HL-60/S4 (cell line): ENCODE data around the gene GTF3C4.

ENCODE experiments used
- in situ Hi-C: fragments of 300-500 bp; cut with MboI; formaldehyde crosslinking; loops from 2 replicates; pipeline ENCODE4 v1.14.3; 2022; ENCODE audit warnings: low sequenced_read_pairs

The GTF3C4 gene

GRCh38 chr9:132670457-132671391, at the start of gene GTF3C4:
TSS of gene GTF3C4 (plus strand) at chr9:132670464. CDS start at chr9:132670599, 135 bp downstream.
- in situ Hi-C loops, result no loop called here

DNA sequence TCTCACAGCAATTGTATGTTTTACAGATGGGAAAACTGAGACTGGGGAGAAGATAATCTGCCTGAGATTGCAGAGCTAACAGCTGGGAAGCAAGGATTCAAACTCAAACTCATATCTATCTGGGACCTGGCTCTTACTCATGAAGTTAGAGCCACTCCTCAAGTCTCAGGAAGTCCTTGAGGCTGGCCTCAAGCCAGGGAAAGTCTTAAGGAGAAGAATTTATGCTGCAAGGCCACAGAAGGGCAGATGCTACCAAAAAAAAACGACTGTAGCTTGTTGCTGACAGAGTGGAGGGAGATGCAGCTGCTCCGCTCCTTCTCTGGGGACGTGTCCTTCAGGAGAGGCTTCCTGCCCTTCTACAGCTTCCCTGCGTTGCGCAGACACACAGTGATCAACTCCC, 48.1 kb upstream of the GTF3C4 start:
- in situ Hi-C loops, result no loop called here

GRCh38 chr9:132626285-132626684, 44.0 kb upstream of the GTF3C4 start:
- in situ Hi-C loops, result no loop called here

DNA sequence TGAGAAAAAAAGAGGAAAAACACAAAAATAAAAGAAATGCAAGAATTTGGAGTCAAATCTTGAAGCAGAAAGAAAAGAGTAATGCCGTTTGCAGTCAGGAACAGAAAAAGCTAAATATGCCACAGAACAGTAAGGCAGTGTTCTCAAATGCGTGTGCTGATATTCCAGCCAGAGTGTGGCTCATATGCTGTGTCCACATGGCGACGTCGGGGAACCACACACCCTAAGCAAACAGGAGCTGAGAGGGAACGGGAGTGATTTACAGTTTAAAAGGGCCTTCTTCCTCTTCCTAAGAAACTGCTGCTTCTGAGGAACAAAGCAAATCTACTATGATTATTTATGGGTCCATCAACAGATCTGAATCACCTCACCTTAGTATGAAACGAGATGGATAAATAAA, 43.2 kb upstream of the GTF3C4 start:
- in situ Hi-C loops, result no loop called here

- in situ Hi-C loops, result no loop called here
Observed at GRCh38 chr9:132627594-132627993, 42.7 kb upstream of the GTF3C4 start.

DNA sequence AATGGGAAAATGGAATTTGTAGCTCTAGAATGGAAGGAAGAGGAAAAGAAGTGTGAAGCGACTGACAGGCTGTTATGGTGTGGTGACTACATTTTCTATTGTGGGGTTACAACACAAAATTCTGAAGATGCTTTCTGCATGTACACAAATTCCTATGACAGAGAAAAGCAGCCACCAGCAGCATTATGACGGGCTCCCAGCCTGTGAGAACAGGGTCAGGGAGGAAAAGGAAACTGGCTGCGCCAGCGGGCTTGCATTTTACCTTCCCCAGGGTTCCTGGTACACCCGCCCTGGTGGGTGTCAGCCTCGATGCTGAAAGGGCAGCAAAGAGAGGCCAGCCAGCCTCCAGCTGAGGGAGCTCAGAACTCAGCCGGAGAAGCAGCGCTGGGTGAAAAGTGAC, 41.5 kb upstream of the GTF3C4 start:
- in situ Hi-C loops, result no loop called here

DNA sequence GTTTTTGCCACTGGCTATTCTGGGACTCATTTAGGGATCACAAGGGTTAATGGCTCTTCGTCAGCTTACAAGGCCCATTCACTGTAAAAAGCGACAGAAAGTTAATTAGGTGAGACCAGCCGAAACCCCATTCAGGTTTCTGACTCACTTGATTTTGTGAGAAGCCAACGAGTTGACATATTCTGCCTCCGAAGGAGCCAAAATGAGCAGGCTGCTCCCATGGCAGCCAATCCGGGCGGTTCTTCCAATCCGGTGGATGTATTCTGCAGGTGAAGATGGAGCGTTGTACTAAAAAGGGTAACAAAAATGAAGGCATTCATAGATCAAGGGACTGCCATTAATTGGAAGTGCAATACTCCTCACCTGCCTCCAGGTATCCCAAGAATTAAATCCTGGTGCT, 40.1 kb upstream of the GTF3C4 start:
- in situ Hi-C loops, result no loop called here

DNA sequence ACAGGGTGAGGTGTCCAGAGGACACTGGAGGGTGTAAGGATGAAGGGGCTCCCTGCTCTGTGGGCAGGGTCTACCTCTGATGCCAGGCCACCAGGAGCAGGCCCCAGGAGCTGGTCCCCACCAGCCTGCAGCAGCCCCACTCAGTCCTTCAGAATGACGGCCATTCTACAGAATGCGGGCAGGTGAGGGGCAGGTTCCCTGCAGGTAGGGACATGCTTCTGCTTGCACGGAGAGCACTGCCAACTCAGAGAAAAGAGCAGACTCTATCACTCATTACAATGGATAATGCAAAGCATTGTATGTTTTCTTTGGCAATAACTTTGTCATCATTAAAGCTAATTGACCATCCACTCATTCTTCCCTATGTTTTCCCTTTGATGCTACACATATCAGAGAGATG, 39.5 kb upstream of the GTF3C4 start:
- in situ Hi-C loops, result no loop called here

- in situ Hi-C loops, result no loop called here
Observed at GRCh38 chr9:132631280-132631679, 39.0 kb upstream of the GTF3C4 start.

DNA sequence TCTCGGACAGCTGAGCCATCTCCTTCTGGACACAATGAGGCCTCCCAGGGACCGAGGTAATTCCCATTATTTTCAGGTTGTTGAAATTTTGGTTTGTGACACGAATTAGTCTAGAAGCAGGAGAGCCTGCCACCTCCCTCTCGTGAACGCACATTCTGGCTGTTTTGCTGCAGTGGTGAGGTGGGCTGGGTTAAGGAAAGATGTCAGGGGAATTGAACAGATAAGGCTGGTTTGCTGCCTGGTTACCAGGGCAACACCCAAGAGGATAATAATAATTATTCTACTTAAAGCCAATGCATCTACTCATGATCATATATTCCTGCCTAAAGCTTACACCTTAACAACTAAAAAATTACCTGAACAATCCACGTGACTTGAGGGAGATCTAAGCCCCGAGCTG, 38.6 kb upstream of the GTF3C4 start:
- in situ Hi-C loops, result no loop called here

- in situ Hi-C loops, result no loop called here
Observed at GRCh38 chr9:132632413-132633129, 37.7 kb upstream of the GTF3C4 start.

- in situ Hi-C loops, result no loop called here
Observed at GRCh38 chr9:132634327-132634726, 35.9 kb upstream of the GTF3C4 start.

- in situ Hi-C loops, result no loop called here
Observed at GRCh38 chr9:132637351-132637750, 32.9 kb upstream of the GTF3C4 start.

DNA sequence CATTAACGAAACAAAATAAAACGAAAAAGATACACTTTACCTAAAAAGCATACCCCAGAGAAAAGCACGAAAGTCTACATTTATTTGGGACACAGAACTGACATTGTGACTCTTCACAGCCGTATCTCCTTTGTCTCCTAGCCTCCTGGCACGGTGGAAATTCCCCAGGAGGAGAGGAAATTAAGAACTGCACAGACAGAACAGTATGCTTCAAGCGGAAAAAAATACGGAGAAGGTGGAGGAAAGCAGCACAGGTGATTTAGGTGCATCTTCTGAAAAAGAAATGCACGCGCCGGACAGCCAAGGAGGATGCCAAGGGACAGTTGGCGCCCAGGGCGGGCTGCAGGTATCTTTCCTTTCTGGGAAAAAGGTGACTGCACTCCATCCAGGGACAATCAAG, 32.5 kb upstream of the GTF3C4 start:
- in situ Hi-C loops, result no loop called here

GRCh38 chr9:132638240-132638639, 32.0 kb upstream of the GTF3C4 start:
- in situ Hi-C loops, result no loop called here

DNA sequence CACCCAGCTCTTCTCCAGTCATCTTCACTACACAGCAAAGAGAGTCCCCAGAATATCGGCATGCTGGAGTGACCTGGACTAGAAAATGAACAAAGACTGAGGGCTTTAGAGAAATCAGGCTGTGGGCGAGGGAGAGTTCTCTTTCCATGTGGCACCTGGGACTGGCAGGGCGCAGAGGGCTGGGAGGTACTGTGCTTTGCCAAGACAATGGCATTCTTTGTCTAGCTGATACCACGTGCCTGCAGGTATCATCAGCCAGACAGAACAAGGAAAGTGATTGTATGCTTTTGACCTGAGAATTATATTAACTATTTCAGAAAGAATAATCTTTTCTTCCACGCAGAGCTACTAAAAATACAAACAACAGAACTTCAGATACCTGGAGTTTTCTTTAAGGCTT, 30.9 kb upstream of the GTF3C4 start:
- in situ Hi-C loops, result no loop called here

DNA sequence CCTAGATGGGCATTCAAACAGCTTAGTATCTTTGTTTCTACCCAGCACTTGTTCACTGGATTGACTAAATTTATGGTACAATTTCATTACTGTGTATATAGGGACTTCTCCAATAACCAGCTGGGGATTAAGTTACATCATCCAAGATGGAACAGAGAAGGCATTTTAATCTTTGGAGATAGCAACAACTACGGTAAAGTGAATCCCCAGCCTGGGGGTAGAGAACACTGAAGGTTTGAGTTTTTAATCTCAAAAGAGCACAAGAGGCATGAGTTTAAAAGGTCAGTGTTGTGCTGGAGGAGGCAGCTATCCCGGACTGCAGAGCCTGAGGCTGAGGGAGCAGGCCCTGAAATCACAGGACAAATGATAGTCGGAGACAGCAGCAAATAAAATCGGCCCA, 29.0 kb upstream of the GTF3C4 start:
- in situ Hi-C loops, result no loop called here

- in situ Hi-C loops, result no loop called here
Observed at GRCh38 chr9:132644251-132644650, 26.0 kb upstream of the GTF3C4 start.

DNA sequence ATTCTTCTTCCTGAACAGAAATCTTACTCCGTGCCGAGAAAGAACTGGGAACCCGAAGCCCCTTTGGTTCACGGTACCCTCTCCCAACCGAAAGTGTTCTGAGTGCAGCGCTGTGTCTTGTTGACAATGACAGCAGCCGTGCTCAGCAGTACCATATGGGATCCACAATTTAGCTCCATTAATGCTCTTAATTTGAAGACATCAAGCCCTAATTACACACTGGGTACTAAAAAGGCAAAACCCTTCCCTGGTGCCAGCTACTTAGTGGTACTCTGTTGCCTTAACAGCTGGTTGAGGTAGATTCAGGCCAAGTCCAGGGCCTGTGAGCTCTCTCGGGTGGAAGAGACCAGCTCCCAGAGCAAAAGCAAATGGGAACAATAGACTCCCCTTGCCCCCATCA, 25.0 kb upstream of the GTF3C4 start:
- in situ Hi-C loops, result no loop called here

- in situ Hi-C loops, result no loop called here
Observed at GRCh38 chr9:132645711-132646110, 24.6 kb upstream of the GTF3C4 start.

DNA sequence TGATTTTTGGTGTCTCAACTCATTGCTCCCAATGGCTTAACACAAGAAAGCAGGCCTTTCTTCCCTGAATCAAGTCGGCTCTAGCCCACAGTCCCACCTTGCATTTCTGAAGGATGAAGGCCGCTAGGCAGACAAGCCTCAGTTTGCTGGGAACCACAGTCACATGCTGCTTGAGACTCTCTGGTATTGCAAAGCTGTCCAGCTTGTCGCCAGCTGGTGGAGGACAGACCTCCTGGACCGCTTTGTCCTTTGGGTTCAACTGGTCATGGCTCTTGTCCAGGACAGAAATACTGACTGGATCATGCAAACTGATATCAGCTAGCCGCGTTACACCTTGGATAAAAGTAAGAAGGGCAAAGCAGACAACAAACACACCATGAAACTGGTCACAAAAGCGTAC, 23.5 kb upstream of the GTF3C4 start:
- in situ Hi-C loops, result no loop called here

DNA sequence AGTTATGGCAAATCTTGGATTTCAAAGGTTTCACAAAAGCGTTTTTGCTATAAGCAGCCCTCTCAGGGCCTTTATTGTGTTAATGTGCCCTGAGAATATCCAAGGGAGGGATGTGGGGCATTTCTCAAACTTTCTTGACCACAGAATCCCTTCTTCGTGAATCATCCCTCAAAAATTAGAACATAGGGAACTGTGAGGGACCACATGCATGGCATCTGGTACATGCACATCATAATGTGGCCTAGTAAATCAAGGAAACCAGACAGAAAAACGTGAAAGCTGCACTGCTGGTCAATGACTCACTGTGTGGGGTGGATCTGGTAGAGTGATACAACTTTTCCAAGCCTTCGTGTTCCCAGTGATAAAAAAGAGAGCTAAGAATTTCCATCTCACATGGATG, 22.9 kb upstream of the GTF3C4 start:
- in situ Hi-C loops, result no loop called here
